NOMO-1 (cell line): ENCODE measurements around the gene STX8.

Experiments used
- DNase-seq, 2 experiments: peaks; one replicate each; lab custom pipeline; 2025; ENCODE audit not compliant: unreplicated experiment in 2 of 2; lab: John Stamatoyannopoulos, UW

The STX8 gene

DNA sequence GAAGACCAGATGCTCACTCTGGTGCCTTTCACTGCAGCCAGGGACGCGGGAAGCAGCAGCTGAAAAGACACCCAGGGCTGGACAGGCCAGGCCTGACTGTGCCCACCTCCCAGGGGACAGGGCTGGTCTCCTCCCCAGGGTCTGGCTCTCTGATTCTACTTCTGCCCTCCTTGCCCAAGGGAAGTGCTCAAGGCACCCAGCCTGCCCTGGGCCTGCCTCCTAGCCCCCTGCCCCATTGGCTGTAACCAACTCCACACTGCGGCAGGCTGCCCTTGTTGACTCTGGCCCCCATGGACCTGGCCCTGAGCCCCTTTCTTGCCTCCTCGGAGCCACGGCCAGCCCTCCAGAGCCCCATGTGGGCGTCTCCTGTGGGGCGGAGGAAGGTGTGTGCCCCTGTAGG lies 341.9 kb downstream of the STX8 start:
- DNase-seq = no peak

DNA sequence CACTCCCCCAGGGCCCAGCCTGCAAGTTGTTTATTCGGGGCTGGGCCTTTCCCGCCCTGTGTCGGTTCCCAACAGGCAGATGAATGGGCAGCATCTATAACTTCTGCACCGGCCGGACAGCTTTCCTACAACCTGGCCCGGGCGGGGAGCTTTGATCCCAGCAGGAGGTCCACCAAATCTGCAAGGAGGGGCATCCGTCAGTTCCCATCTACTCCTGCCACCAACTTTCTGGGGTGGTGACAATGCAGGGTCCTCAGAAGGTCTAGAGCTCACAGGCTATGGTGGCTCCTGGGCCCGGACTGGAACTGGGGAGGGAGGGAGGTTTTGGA lies 342.4 kb downstream of the STX8 start:
- DNase-seq = no peak

DNA sequence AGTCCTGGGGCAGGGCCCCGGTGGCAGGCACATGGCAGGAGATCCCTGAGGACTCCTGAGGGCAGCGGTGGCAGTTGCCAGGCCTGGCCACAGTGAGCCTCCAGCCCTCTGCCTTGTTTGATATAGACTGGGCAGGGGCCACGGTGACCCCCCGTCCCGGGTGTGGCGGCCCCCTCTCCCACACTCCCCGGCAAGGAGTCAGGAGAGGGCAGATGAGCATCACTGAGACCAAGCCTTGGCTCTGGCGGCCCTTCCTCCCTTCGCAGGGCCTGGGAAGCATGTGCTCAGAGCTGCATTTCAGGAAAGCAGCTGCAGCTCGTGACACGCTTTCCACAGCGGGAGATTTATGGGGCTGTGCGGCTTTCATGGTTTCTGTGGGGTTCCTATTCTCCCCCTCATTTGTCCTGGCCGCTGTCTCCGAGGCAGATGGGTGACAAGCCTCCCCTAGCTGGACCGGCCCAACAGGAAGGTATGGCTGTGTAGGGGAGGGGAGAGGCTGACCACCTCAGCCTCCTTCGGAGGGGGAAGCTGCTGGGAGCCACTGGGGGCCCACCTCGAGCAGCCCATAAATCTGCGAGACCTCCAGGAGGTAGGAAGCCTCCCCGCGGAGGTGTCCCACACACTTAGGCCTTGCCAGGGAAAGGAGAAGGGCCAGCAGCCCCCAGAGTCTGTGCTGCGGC lies 342.9 kb downstream of the STX8 start:
- peak in 1 of 2 experiments; percentile 8 for DNase-seq

- no peak for DNase-seq
Measured at GRCh38 chr17:9232155-9232475, 343.5 kb downstream of the STX8 start.

DNA sequence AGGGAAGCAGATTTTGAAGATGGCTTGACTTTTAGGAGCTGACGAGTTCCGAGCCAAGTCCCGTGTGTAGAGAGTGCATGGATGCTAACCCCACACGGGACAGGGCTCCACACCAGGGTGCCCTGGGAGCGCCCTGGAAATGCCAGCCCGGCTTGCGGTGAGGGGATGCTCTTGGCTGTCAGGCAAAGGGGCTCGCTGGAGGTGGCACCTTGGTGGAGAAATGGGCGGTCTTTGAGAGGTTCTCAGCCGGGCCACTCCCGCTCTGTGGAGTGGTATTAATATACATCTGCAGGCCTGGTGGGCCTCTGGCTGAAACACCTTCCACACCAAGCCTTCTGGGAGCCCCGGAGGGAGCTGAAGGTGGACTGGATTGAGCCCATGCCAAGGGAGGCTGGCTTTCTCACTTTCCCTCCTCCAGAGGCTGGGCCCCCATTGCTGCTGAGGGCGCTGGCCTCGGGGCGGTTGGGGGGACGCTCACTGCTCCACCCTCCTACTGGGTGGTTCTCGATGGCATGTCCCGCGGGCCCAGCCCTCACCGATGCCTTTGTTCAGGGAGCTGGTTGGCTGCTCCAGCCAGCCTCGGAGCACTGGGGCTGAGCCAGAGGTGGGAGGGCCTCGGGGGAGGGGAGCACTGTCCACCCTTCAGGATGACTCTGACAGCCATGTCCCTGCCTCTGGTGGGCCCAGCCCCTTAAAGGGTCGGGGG lies 344.0 kb downstream of the STX8 start:
- DNase-seq = no peak

GRCh38 chr17:9230861-9231260 lies 344.8 kb downstream of the STX8 start:
- DNase-seq = no peak

- no peak for DNase-seq
Measured at GRCh38 chr17:9230346-9230745, 345.3 kb downstream of the STX8 start.

DNA sequence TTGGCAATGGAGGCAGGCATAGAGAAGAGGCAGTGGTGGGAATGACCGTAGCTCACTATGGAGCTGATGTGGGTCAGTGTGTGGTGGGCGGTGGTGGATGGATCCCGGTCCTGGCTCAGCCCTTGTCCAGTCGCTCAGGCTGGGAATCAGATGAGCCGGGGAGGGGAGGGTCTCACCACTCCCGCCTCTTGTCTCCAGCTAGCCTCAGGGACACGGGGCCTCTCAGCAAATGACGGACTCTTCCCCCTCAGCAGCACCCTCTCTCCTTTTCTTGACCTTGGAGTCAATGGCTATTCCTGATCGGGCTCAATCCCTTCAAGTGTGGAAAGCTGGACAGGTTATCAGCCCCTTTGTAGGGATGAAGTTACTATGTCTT lies 345.8 kb downstream of the STX8 start:
- no peak for DNase-seq

GRCh38 chr17:9229160-9229825 lies 346.3 kb downstream of the STX8 start:
- DNase-seq = no peak

- no peak for DNase-seq
Measured at GRCh38 chr17:9228408-9229159, 347.0 kb downstream of the STX8 start.

DNA sequence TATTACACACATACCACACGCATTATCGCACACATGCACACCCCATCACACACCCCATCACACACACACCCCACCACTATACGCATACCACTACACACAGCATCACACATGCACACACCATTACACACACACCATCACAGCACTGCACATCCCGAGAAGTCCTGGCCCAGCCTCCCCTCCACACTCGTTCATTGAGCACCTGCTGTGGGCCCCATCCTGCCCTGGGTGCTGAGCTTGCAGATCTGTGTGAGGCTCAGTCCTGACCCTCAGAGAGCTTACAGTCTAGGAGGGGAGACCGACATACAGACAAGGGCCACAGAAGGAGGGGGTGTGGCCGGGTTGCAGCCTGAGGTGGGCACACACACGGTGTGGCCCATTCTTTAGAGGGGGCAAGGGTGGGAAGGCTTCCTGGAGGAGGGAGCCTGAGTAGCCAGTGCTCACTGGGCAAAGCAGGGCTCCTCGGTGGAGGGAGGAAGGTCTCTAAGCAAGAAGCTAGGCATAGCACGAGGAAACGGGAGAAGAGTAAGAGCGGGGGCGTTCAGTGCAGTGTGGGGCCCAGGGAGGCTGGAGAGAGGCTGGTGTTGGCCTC lies 347.7 kb downstream of the STX8 start:
- DNase-seq = no peak

DNA sequence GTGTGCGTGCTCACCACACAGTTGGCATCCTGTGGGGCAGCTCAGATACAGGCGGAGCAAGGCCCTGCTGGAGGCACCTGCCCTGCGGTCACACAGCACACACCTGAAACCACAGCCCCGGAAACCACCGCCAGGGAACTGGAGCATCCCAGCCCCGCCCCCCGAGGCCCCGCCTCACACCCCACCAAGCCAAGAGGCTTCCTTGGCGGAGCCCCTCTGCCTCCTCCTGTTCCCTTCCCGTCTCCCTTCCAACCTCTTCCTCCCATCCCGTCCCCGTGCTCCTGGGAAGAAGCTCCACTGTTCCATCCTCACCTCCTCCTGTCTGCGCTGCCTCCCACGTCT lies 348.9 kb downstream of the STX8 start:
- no peak for DNase-seq

DNA sequence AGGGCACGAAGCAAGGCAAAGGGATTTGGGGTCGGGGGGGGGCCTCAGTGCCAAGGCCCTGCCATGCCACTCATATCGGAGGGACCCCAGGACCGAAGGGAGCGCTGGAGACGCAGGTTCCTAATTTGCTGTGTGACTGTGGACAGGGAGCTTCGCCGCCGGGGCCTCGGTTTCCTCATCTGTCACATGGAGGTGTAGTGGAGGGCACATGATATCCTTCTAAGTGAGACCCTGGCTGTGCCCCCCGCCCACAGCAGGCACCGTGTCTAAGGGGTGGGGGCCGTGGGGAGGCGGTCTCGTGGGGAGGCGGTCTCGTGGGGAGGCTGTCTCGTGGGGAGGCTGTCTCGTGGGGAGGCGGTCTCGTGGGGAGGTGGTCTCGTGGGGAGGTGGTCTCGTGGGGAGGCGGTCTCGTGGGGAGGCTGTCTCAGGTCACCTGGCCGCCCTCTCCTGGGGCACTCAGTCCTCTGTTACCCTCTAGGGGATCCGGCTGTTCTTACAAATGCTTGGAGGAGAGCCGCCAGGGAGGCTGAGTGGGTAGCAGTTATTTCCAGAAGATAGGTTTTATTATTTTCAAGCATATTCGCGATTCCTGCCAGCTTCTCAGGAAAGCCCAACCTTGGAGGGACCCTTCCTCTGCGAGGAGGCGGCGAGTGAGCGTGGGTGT lies 349.4 kb downstream of the STX8 start:
- no peak for DNase-seq

DNA sequence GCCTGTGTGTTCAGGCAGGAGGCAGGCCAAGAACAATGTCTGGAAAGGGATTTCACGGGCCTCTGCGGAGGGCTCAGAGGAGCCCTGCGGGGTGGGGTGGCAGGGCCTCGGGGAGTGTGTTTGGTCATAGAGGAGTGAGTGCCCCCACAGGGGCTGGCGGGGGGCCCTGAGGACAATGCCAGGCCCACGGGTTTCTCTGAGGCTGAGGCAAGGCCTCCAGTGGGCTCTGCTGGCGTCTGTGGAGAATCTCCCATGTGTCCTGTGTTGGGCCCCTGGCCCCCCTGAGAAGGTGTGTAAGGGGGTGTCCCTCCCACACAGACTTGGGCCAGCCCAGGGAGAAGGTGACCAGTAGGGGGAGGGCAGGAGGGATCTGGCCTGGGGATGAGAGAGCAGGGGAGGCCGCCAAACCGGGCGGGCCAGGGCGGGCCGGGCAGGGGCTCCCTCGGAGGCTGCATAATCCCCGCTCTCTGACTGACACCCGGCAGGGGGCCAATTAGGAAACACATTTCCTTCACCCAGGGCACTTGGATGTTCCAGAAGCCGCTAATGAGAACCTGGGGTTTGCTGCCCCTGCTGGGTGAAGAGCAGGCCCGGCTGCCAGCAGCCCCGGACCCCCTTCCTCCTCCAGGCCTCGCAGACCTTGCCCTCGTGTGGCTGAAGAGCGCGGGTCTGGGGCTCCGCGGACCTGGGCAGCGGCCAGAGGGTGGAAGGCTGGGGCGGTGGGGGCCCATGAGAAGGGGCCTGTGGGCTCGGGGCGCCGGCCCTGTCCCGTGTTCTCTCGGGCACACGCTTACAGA lies 350.1 kb downstream of the STX8 start:
- no peak for DNase-seq

DNA sequence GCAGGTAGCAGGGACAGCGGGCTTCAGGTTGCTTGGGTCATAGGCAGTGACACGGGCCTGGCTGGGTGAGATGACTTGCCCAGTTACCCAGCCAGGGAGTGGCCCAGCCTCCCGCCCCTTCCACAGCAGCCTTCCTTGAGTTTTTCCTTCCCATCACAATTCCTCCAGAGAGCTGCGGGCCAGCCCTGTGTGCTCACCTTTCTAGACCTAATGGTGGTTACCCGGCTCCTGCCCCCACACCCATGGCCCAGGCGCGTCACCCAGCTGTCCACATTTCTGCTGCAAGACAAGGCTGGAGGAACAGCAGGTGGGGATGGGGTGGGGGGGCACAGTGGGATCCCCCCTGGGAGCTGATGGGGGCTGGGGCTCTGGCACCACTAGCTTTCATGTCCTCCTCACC lies 351.1 kb downstream of the STX8 start:
- DNase-seq = no peak

DNA sequence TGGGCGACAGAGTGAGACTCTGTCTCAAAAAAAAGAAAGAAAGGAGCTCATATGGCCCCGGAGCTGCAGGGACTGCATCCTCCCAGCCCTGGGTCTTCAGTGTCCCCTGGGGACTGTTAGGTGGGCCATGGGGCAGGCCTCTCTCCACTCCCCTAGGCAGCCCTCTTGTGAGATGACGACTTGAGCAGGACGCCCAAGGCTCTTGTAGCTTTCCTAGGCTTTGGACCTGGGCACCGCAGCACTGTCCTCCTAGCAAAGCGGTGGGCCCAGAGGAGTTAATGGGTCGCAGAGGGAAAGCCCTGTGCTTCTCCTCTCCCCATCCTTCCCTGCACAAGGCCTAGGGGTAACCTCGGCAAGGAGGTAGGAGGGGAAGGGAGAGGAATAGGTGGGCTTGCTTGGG lies 352.1 kb downstream of the STX8 start:
- DNase-seq = no peak

DNA sequence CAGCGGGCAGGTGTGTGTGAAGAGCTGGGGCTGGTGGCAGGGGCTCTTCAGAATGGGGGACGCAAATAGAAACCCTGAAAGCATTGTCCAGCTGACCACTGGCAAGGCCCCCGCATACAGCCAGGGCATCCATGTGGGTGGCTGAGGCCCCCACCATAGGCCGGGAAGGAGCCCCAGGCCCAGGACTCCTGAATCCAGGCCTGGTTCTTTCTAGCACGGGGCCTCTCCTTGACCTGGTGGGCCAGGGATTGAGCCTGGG lies 353.8 kb downstream of the STX8 start:
- no peak for DNase-seq

DNA sequence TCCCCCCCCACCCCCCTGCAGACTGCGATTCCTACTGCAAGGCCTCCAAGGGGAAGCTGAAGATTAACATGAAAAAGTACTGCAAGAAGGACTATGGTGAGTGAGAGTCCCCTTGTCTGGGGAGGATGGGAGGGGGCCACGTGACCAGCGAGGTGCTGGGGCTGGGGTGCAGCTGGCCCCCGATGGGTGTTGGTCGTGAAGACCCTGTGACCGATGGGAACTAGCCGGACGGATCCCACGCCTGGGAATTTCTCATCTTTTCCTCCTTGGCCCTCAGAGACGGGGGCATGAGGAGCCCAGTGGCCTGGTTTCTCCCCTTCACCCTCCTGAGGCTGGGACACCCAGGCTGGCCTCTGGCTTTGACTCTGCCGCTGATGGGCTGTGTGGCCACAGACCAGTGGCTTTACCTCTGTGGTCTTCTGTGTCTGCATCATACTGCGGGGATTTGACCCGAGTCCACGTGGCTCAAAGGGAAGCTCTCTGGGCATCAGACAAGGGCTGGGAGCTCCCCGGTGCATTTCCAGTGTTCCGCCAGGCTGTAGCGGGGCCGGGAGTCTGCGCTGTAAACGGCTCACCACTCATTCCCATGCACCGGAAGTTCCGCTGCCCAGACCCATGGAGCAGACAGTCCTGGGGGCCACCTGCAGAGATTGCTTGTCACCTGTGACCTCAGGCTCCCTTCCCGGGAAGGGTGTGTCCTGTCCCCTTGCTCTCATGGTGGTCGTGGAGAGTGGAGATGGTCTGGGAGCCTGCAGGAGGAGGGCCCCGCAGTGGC lies 354.3 kb downstream of the STX8 start:
- DNase-seq = no peak

DNA sequence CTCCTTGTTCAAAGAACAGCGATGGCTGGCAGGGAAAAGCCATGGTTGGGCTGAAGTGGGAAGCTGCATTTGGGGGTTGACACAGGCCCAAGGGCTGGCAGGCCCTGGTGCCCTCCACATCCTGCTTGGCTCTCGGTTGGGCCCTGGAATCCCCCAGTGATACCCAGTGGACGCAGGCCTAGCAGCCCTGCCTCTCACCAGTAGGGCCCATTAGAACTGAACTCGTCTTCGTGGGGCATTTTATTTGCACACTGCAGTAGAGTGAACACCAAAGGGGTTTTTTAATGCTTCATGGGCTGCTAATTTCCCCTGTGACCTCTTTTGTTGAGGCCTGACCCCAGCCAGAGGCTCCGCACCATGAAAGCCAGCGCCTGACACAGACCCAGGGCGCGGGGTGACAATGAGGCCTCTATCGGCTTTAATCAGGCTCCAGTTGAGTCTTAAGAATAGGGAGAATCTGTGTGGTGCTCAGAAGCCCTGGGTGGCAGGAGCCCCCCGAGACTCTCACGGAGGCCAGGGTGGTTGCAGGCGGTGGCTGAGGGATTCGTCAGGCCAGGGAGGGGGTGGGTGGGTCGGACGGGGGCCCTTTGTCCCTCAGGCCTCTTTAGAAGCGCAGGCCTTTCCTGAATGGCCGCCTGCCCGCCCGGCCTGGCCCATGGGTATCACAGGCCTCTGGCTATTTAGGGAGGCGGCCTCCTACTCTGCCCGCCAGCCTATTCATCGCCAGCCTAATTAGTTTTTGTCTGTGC lies 355.0 kb downstream of the STX8 start:
- DNase-seq = no peak
